GM19468 (cell line): ENCODE measurements around the gene RASAL1.
"Not testable (repeated sequence)": the region's sequence is repeated elsewhere in the genome, so short reads cannot be mapped to it uniquely, and the experiment has no call there.

Experiments
- ATAC-seq: cut with Tn5 transposase; IDR thresholded peaks from one replicate; pipeline ENCODE4 v1.9.1; 2021; ENCODE audit warnings: mild to moderate bottlenecking, moderate library complexity, moderate number of reproducible peaks; ENCODE audit not compliant: unreplicated experiment; ENCODE audit errors: extremely low read depth

RASAL1 gene

DNA sequence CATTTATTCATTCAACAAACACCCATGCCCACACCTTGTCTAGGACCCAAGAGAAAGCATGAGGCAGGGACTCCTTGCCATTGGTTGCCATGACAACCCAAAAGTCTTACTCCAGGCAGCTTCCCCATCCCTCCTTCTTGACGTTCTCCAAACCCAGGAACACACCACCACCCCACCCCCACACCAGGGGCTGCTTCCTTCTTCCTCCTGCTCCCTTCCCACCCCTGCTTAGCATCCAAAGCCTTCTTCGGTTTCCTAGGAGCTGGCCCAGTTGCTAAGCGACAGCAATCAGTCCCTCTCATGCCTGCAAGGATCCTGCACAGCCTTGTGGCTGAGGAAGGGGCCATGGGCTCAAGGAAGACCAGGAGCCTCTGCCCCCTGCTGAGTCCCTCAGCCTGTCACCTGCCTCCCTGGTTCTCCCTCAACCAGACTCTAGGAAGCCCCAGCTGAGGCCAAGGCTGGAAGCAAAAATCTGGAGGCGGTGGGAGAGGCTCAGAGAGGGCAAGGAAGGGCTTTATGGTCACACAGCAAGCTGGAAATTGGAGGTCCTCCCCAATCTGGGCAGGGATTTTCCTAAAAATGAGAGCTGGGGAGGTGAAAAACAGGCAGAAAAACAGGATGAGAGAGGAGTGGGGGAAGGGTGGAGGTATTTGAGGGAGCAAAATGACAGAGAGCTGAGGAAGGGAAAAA, 15.4 kb downstream of the RASAL1 start:
- no peak for ATAC-seq

DNA sequence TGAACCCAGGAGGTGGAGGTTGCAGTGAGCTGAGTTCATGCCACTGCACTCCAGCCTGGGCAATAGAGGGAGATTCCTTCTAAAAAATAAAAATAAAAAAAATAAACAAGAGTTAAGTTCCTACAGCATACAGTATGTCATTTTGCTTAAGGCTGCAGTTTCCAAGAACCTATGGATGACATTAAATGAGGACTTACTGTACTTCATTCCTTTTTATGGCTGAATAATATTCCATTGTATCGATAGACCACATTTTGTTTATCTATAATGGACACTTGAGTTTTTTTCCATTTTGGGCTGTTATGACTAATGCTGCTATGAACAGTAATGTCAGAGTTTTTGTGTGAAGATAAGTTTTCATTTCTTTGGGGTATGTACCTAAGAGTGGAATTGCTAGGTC, 17.4 kb downstream of the RASAL1 start:
- no peak for ATAC-seq

DNA sequence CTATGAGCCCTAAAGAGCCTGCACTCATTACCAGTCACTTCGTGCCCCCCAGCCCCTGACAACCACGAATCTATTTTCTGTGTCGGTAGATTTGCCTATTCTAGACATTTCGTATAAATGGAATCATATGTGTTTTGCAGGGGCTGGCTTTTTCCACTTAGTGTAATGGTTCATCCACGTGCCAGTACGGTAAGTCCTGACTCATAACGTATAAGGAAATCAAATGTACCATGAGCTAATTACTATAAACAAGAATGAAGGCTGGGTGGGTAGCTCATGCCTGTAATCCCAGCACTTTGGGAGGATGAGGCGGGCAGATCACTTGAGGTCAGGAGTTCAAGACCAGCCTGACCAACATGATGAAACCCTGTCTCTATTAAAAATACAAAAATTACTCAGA, 17.9 kb downstream of the RASAL1 start:
- ATAC-seq = not testable (repeated sequence)

DNA sequence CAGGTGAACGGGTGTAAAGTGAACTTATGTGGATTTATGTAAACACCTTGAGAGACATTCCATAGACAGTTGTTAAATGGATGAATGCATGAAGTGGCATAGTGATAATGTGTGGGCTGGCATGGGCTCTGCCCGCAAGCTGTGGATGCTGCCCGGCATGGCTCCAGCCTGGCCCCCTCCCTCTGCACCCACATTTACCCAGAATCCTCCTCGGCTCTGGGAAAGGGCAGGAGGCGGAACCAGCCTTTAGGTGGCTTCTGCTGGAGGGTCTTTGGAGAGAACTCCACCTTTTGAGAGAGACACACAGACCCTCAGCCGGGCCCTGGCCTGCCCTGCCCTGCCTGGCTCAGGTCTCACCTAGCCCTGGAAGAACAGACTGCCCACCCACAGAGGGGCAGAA, 18.7 kb downstream of the RASAL1 start:
- no peak for ATAC-seq

DNA sequence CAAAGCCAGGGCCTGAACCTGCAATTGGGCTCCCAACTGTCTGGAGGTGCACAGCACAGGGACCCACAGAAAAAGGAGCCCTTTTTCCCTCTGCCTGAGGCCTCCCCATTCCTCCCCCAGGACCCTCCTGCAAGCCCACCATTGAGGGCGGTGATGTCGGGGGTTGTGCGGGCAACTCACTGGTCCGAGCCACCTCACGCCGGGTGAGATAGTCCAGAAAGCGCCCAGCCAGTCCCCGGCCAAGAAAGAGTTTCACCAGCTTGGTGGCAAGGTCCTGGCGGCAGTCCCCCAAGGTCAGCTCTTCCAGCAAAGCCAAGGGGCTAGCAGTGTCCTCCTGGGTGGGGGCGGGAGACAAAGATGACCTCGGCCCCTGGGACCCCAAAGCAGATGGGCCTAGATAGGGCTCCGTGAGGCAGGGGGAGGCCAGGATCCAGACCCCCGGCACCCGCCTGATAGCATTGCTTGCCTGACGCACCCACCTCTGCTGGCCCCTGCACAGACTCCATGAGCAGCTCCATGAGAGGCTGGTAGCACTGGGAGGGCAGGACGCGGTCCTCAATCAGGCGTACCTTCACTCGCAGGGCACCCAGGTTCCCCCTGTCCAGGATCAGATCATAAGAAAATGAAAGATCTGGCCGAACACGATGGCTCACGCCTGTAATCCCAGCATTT, 20.0 kb downstream of the RASAL1 start:
- ATAC-seq = no peak

DNA sequence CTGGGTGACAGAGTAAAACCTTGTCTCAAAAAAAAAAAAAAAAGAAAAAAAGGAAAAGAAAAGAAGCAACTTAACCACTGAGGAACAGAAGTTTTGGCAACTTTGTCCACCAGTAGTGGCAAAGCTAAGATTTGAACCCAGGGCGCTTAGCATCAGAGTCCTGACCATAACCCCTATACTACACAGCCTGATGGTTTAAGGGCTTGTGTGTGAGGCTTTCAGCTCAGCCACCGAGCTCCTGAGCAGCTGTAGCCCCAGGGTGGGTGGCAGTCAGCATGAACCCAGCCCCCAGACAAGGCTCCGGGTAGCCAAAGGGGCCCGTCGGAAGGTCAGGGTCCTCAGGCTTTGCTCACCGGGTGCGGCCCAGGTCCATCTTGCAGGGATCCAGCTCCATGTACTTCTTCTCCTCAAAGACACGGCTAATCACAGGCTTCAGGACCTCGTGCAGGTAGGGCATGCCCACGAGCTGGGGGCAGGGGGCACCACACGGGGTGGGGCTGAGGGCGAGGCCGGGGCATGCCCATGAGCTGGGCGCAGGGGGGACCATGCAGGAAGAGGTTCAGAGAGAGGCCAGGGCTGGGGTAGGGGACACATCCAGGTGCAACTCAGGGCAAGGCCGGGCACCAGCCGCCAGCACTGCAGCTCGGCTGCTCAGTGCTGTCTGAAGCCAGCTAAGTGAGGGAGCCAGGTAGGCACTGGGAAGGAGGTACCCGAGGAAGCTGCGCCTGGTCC, 20.9 kb downstream of the RASAL1 start:
- no peak for ATAC-seq

DNA sequence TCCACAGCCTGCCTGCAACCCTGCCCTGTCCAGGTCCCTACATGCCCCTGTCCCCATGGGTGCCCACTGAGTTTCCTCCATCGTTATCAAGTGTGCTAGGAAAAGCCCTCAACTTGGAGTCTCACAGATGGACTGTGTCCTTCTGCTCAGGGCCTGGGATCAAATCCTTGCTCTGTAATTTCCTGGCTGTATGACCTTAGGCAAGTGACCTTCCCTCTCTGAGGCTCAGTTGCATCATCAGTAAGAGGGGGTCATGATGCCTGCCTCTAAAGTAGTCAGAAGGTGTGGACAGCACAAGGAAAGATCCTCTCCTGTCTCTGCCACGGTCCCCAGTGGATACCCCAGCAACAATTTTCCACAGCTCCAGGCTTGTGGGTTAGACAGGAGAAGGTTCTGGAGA, 22.2 kb downstream of the RASAL1 start:
- no peak for ATAC-seq

DNA sequence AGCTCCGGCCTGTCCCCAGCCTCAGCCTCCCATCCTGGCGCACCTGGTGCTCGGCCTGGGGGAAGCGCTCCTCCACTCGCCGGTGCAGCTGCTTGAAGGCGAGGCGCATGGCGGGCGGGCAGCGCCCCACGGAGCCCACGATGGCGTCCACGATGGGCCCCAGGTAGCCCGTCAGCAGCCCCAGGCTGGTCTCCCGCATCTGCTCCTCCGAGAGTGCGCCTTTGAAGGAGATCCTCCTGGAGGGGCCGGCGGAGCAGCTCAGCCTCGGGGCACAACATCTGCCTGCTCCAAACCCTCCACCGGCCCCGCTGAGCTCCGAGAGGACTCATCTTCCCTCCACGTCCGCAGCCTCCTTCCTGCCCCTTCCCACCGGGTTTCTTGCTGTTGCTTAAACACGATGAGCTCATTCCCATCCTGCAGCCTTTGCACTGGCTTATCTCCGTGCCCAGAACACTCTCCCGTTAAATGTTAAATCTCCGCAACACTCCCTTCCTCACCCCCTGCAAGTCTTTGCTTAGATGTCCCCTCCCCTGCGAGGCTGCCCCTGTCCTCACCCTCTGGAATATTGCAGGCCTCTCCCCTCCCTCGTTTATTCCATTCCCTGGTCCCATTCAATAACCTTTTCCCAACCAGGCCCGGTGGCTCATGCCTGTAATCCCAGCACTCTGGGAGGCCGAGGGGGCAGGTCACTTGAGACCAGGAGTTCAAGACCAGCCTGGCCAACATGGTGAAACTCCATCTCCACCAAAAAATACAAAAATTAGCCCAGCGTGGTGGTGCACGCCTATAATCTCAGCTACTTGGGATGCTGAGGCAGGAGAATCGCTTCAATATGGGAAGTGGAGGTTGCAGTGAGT, 23.3 kb downstream of the RASAL1 start:
- ATAC-seq = no peak

DNA sequence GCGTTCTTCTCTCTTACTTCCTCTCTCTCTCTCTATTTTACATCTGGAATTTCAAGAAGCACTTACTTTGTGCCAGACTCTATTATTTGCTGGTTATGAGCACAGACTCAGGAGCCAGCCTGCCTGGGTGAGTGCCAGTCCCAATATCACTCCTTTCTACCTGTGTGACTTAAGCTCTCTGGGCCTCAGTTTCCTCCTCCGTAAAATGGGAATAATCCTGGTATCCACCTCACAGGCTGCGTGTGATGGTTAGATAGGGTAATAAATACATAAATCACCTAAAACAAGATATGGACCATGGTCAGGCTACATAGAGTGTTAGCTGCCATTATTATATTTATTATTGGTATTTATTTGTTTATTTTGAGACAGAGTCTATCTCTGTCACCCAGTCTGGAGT, 24.3 kb downstream of the RASAL1 start:
- no peak for ATAC-seq

DNA sequence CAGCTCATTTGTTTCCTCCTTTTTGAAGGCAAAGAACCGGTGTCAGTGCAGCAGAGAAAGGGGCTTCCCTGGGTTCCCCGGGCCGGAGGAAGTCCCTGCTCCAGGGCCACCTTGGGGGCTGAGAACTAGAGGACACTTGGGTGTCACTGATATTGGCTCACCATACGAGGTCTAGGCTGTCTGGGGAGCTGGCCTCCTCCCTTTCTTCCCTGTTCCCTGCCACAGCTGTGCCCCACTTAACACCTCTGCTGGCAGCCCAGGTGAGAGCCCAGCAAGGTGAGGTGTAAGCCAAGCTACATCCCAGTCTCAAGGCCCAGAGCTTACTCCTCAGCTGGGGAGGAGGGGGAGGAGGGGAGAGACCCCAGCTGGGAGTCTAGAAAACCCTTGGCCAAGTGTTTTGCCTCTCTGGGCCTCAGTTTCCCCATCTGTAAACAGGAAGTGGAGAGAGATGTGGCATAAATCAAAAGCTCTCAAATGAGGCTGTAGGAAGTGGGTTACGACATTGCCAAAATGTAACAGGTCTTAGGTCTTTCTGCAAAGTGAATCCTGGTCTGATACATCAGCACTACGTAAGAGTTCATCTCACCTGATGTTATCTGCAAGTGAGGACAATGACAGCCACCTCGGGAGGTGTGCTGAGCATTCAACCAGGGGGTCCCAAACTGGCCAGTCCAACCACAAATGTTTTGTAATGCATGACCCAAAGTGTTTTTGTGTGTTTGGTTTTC, 25.5 kb downstream of the RASAL1 start:
- ATAC-seq = no peak

DNA sequence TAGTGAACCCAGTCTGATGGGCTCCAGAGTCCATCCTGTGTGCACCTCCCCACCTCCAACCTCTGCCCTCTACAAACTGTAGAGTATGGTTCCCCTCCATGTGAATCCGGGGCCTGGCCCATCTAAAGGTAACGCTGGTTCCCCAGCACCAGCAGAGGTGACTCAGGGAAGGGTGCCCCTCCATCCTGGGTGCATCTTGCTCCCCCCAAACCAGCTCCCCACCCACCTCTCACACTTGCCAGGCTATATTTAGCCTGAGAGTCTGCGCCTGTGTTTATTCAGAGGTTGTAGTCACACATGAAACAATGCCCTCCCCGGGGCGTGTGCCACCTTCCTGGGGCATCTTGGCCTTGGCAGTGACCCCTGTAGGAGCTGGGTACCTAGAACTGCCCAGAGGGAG, 26.2 kb downstream of the RASAL1 start:
- ATAC-seq = no peak

DNA sequence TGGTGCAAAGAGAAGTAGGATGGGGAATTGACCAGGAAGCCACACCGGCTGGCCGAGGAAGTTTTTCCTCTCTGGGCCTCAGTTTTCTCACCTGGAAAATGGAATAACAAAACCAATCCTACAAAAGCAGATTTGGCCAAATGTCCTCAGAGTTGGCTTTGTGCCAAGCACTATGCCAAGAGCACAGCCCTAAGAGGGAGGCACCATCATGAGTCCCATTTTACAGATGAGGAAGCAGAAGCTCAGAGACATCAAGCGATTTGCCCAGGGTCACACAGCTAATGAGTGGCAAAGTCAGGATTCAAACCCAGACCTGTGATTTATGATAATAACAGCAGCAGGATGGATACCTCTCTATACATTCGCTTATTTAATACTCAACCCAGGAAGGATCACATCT, 27.3 kb downstream of the RASAL1 start:
- no peak for ATAC-seq

DNA sequence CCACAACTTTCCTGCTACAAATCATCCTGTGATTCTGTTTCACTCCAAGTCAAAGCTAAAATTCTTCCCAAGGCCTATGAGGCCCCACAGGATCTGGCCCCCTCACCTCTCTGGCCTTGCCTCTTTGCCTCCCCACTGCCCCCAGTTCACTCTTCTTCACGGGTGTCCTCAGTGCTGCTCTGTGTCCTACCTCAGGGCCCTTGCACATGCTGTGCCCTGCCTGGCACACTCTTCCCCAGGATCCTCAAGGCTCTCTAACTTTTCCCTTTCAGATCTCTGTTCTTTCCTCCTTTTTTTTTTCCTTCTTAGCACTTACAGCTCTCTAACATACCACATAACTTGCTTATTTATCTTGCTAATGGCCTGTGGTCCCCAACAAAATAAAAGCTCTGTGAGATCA, 29.2 kb downstream of the RASAL1 start:
- no peak for ATAC-seq

DNA sequence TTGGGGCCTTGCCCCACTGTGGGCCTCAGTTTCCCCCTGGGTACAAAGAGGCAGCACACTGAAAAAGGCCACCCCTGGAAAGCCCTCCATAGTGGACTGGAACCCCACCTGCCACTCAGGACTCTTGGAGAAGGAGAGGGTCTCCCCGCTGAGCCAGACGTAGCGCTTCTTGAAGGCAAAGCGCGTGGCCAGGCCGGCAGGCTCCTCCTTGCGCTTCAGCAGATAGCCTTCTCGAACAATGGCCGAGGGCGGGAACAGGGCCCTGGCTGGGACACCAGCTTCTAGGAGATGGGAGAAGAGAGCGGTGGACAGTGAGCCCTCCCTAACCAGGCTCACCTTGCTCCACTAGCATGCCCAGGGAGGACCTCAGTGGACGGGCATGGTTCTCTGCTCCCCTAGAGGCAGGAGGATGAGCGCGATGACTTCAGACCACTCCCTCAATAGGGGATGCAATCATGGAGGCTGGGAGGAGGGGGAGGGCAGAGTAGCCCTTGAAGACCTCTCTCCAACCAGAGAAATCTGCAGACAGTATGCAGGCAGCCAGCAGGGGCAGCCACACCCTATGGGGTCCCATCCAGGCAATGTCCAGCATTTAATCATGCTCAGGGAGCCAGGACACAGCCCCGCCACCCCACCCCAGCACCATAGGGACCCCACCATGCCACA, 29.8 kb downstream of the RASAL1 start:
- ATAC-seq = no peak

DNA sequence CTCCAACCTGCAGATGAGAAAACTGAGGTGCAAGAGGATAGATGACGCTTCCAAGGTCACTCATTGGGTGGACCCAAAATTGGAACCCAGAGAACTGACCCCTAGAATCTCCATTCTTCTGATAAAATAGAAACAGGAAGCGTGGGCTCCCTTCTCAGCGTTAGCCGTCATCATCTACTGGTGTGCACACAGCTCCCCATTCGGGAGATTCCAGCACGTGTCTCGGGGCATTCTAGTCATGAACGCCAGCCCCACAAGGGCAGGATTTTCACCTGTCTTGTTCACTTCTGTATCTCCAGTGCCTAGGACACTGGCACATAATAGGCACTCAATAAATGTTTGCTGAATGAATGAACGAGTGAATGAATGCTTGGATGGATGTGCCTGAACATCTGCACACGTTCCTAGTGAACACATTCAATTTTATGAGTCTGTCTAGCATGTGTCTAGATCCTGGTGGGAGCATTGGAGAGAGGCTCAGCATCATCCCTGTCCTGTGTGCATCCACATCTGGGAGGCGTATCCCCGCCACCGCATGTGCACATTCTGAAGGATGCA, 30.5 kb downstream of the RASAL1 start:
- ATAC-seq = no peak

DNA sequence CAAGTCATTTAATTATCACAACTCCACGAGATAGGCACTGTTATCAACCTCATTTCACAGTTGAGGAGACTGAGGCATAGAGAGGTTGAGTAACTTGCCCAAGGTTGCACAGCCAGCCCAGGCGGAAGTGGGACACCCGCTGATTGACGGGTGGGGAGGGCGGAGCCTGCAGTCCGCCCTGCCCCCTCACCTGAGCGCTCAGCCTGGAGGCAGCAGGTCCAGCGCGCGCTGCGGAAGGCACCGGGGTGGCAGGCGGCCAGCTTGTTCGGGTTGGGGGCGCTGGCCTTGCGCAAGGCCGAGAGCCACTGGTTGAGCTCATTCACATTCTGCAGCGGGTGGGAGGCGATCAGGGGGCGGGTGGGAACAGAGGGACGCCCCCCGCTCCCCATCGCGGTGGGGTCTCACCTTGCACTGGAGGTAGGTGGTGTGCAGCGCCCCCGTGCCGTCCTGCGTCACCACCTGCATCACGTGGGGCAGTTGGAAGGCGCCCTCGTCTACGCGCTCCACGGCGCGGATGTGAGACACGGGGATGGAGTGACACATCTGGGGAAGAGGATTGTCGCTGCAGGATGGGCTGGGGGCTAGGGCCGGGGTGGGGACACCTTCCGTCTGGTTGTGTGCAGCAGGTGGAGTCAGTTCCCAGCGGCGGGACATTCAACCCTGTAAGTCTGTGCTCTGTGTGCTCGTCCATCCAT, 31.7 kb downstream of the RASAL1 start:
- no peak for ATAC-seq

DNA sequence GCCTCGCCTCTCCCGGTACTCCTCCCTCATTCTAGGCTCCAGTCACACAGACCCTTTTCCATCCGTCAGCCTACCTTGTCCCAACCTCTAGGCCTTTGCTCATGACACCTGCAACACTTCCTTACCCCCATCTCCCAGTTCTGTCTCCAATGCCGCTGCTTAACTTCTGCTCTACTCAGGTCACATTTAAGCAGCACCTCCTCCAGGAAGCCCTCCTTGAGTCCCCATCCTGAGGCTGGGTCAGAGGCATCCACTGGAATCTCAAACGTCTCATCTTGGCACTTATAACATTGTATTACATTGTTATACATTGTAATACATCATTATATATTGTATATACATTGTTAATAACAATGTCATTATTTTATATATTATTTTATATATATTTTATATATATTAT, 32.8 kb downstream of the RASAL1 start:
- ATAC-seq = no peak

DNA sequence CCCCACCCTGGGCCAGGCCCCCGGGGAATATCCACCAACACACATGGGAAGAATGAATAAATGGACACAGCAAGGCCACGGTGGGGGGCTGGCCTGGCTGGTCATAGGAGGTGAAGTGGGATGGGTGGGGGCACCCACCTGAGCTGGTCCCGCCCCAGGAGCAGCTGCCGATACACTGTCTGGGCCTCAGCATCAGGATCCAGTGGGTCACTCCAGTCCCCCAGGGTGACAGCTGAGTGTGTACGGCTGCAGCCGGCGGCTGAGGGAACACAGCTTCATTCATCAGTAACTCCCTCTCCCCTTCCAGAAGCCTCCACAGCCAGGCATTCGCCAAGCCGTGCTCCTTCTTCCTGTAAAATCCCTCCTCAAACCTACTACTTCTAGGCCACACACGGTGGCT, 33.8 kb downstream of the RASAL1 start:
- no peak for ATAC-seq

DNA sequence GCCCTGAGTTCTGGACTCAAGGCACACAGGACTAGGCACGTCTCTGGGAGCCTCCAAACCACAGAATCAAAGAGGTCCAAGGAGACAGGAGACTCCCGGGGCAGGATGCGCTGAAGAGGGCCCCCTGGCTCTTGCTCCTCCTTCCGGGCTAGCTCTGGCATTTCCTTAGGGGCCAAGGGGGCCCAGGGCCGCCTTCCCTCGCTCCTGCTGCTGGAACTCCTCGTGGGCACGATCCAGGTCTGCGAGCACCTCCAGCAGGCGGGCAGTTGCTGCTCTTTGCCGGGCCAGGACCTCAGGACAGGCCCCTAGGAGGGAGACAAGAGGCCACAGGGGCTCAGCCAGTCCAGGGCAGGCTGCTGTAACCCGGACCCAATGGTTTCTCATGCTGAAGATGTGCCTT, 35.8 kb downstream of the RASAL1 start:
- ATAC-seq = no peak
